IMR-90 (cell line): ENCODE measurements around the gene CSNK1G2. TPM values are rescaled to one million over a fixed set of nuclear protein-coding genes. Genes with fewer than 3 reads are reported as not detected.

Source experiments
- ATAC-seq: fragments of 200-7000 bp; cut with Tn5 transposase; 2 replicates; pipeline ENCODE4 v1.9.1; 2020; ENCODE audit warnings: low read depth, mild to moderate bottlenecking, moderate library complexity
- BruUV-seq: library from RNA; stranded (reverse); fragments of 400-500 nt; replicated peaks from 2 replicates; lab custom pipeline; 2021; lab: Mats Ljungman, UMichigan
- CTCF ChIA-PET: fragments of 300-600 bp; formaldehyde crosslinking; extraction: SDS; loops from one replicate; lab custom pipeline; 2021; ENCODE audit warnings: antibody characterized with exemption; lab: Yijun Ruan, JAX
- POLR2A ChIA-PET: fragments of 300-600 bp; sonication (Branson Sonifier 250); formaldehyde crosslinking; loops from one replicate; lab custom pipeline; 2022; ENCODE audit warnings: antibody characterized with exemption; ENCODE audit not compliant: unreplicated experiment; lab: Charles Lee
- DNase-seq: peaks from one replicate; pipeline ENCODE4 v3.0.0; 2013
- H2AFZ ChIP-seq: replicated peaks from 2 replicates; pipeline ENCODE3; 2013; ENCODE audit warnings: low read length, mild to moderate bottlenecking; ENCODE audit not compliant: poor library complexity
- H2AK5ac ChIP-seq: 2 replicates; pipeline ENCODE4 v1.6.1; 2013; ENCODE audit warnings: low read depth, low read length, inconsistent platforms
- H2AK9ac ChIP-seq: replicated peaks from 2 replicates; pipeline ENCODE3; 2013; ENCODE audit warnings: mild to moderate bottlenecking, low read depth, low read length, moderate library complexity; ENCODE audit not compliant: poor library complexity
- H2BK120ac ChIP-seq: 2 replicates; pipeline ENCODE4 v1.6.1; 2013; ENCODE audit warnings: low read depth, low read length, inconsistent platforms
- H2BK15ac ChIP-seq: 3 replicates; pipeline ENCODE4 v1.6.1; 2013; ENCODE audit warnings: low read depth, low read length, inconsistent platforms
- H2BK20ac ChIP-seq: 2 replicates; pipeline ENCODE4 v1.6.1; 2013; ENCODE audit warnings: low read depth, mild to moderate bottlenecking, inconsistent platforms, low read length, moderate library complexity
- H2BK5ac ChIP-seq: 2 replicates; pipeline ENCODE4 v1.6.1; 2013; ENCODE audit warnings: mild to moderate bottlenecking, low read depth, low read length, inconsistent platforms; ENCODE audit not compliant: poor library complexity, severe bottlenecking
- H3K14ac ChIP-seq: replicated peaks from 2 replicates; pipeline ENCODE4 v1.6.1; 2013; ENCODE audit warnings: low read depth, low read length, inconsistent platforms
- H3K18ac ChIP-seq: 2 replicates; pipeline ENCODE4 v1.6.1; 2013; ENCODE audit warnings: low read depth, low read length, control low read depth
- H3K23ac ChIP-seq: 2 replicates; pipeline ENCODE4 v1.6.1; 2013; ENCODE audit warnings: low read depth, low read length, inconsistent platforms
- H3K27ac ChIP-seq: 2 replicates; pipeline ENCODE4 v1.5.1; 2013; ENCODE audit warnings: mild to moderate bottlenecking, control low read depth, low read length; ENCODE audit not compliant: insufficient read depth
- H3K27me3 ChIP-seq: 2 replicates; pipeline ENCODE4 v1.6.1; 2013; ENCODE audit warnings: low read length; ENCODE audit not compliant: control insufficient read depth, insufficient read depth
- H3K36me3 ChIP-seq: 2 replicates; pipeline ENCODE4 v1.6.1; 2013; ENCODE audit warnings: low read length, mixed read lengths; ENCODE audit not compliant: control insufficient read depth, insufficient read depth
- H3K4ac ChIP-seq: 2 replicates; pipeline ENCODE4 v1.6.1; 2013; ENCODE audit warnings: low read depth, low read length, inconsistent platforms
- H3K4me1 ChIP-seq: 2 replicates; pipeline ENCODE4 v1.6.1; 2013; ENCODE audit warnings: low read length, mixed read lengths; ENCODE audit not compliant: control insufficient read depth, insufficient read depth
- H3K4me2 ChIP-seq: 2 replicates; pipeline ENCODE4 v1.6.1; 2013; ENCODE audit warnings: low read depth, mild to moderate bottlenecking, control low read depth, low read length, moderate library complexity
- H3K4me3 ChIP-seq: 2 replicates; pipeline ENCODE4 v1.5.1; 2013; ENCODE audit warnings: low read depth, mild to moderate bottlenecking, control low read depth, low read length, moderate library complexity; ENCODE audit not compliant: insufficient read depth
- H3K56ac ChIP-seq: 2 replicates; pipeline ENCODE4 v1.6.1; 2013; ENCODE audit warnings: low read length, inconsistent platforms; ENCODE audit not compliant: insufficient read depth; ENCODE audit errors: extremely low read depth
- H3K79me1 ChIP-seq, 2 experiments: 2 replicates each; pipeline ENCODE4 v1.6.1; 2013; ENCODE audit warnings: low read length in 2 of 2, inconsistent platforms in 1 of 2, low read depth in 1 of 2
- H3K9ac ChIP-seq: 2 replicates; pipeline ENCODE4 v1.6.1; 2013; ENCODE audit warnings: low read depth, low read length, control low read depth
- H3K9me1 ChIP-seq: 2 replicates; pipeline ENCODE4 v1.6.1; 2013; ENCODE audit warnings: low read length, inconsistent platforms; ENCODE audit not compliant: insufficient read depth
- H3K9me3 ChIP-seq: 2 replicates; pipeline ENCODE4 v1.6.1; 2013; ENCODE audit warnings: low read length; ENCODE audit not compliant: control insufficient read depth, insufficient read depth
- H4K20me1 ChIP-seq: 2 replicates; pipeline ENCODE4 v1.6.1; 2013; ENCODE audit warnings: low read length, inconsistent platforms; ENCODE audit not compliant: insufficient read depth
- H4K5ac ChIP-seq: 2 replicates; pipeline ENCODE4 v1.6.1; 2013; ENCODE audit warnings: mild to moderate bottlenecking, low read depth, low read length, control low read depth
- H4K8ac ChIP-seq, 2 experiments: 2 replicates each; pipeline ENCODE4 v1.6.1; 2013; ENCODE audit warnings: low read depth in 2 of 2, low read length in 2 of 2, control low read depth in 1 of 2, inconsistent platforms in 1 of 2
- H4K91ac ChIP-seq: 2 replicates; pipeline ENCODE4 v1.6.1; 2013; ENCODE audit warnings: low read depth, low read length, inconsistent platforms; ENCODE audit not compliant: insufficient read depth
- BHLHE40 ChIP-seq: fragments of 150-350 bp; IDR thresholded peaks from 2 replicates; pipeline ENCODE4 v1.6.1; 2016; ENCODE audit warnings: mild to moderate bottlenecking, low read depth, low read length
- CTCF ChIP-seq: conservative IDR thresholded peaks from 2 replicates; pipeline ENCODE4 v1.5.1; 2012; ENCODE audit warnings: mild to moderate bottlenecking, low read depth, low read length, improper control_type of control experiment
- ELK1 ChIP-seq: fragments of 150-350 bp; IDR thresholded peaks from 2 replicates; pipeline ENCODE4 v1.6.1; 2016; ENCODE audit warnings: low read depth, mild to moderate bottlenecking, low read length, moderate library complexity, borderline replicate concordance
- FOS ChIP-seq: fragments of 150-350 bp; IDR thresholded peaks from 2 replicates; pipeline ENCODE4 v1.6.1; 2016; ENCODE audit warnings: low read depth, low read length
- MAFK ChIP-seq: IDR thresholded peaks from 2 replicates; pipeline ENCODE4 v1.6.1; 2012; ENCODE audit warnings: low read depth, low read length, improper control_type of control experiment
- MAZ ChIP-seq: IDR thresholded peaks from 2 replicates; pipeline ENCODE4 v1.6.1; 2012; ENCODE audit warnings: low read depth, mild to moderate bottlenecking, low read length, improper control_type of control experiment, moderate library complexity, borderline replicate concordance
- MXI1 ChIP-seq: IDR thresholded peaks from 2 replicates; pipeline ENCODE4 v1.6.1; 2012; ENCODE audit warnings: low read depth, mild to moderate bottlenecking, low read length, moderate library complexity, borderline replicate concordance
- NFE2L2 ChIP-seq: fragments of 150-350 bp; IDR thresholded peaks from 2 replicates; pipeline ENCODE4 v1.6.1; 2016; ENCODE audit warnings: low read depth, mild to moderate bottlenecking, low read length
- POLR2A ChIP-seq: IDR thresholded peaks from 2 replicates; pipeline ENCODE4 v1.6.1; 2012; ENCODE audit warnings: mild to moderate bottlenecking, low read depth, low read length
- RAD21 ChIP-seq: IDR thresholded peaks from 2 replicates; pipeline ENCODE4 v1.6.1; 2012; ENCODE audit warnings: low read length, improper control_type of control experiment
- RFX5 ChIP-seq: IDR thresholded peaks from 2 replicates; pipeline ENCODE4 v1.8.0; 2012; ENCODE audit warnings: low read depth, mild to moderate bottlenecking, low read length, moderate library complexity
- SMC3 ChIP-seq: fragments of 150-350 bp; IDR thresholded peaks from 2 replicates; pipeline ENCODE4 v1.6.1; 2016; ENCODE audit warnings: low read depth, mild to moderate bottlenecking, antibody characterized with exemption, low read length, moderate library complexity
- USF2 ChIP-seq: fragments of 150-350 bp; IDR thresholded peaks from 2 replicates; pipeline ENCODE4 v1.6.1; 2017; ENCODE audit warnings: mild to moderate bottlenecking, antibody characterized with exemption, low read length, low read depth
- WGBS, 2 experiments: methylation state at CpG; one replicate each; pipeline versions ENCODE4 v1.1.5 to v1.1.7; 2013; ENCODE audit warnings: missing lambda C conversion rate in 2 of 2; ENCODE audit not compliant: insufficient read length in 1 of 2; ENCODE audit errors: extremely low coverage in 2 of 2; 5-methylcytosine and 5-hydroxymethylcytosine counted together
- dilution Hi-C: fragments of 300-500 bp; cut with HindIII; formaldehyde crosslinking; loops from one replicate; pipeline ENCODE4 v1.14.3; 2018; ENCODE audit warnings: low sequenced_read_pairs; ENCODE audit not compliant: unreplicated experiment
- in situ Hi-C: fragments of 300-500 bp; cut with MboI; formaldehyde crosslinking; loops from 3 replicates; pipeline ENCODE4 v1.14.3; 2019; ENCODE audit warnings: low sequenced_read_pairs, inconsistent platforms, mixed read lengths
- intact Hi-C: fragments of 100-400 bp; cut with micrococcal nuclease; formaldehyde crosslinking; loops from 2 replicates; pipeline ENCODE4 v1.10.0; 2022
- polyA plus RNA-seq, 3 experiments: library from polyadenylated mRNA; depleted of rRNA; stranded (reverse); fragments of >200 nt; gene quantifications; 2 replicates each; pipeline ENCODE4 v1.2.3, GENCODE V29; 2012; ENCODE audit warnings: low replicate concordance in 1 of 3
- total RNA-seq: library from RNA; depleted of rRNA; stranded (reverse); fragments of >200 nt; gene quantifications from 2 replicates; pipeline ENCODE4 v1.2.3, GENCODE V29; 2012

The CSNK1G2 gene
- total and polyA plus RNA-seq, 2 of the 4 experiments (the other 2 are of a cell fraction), result 38.0 to 96.3 TPM

GRCh38 chr19:2014731-2015607 lies 74.0 kb downstream of the CSNK1G2 start:
- Histone ChIP-seq H4K20me1 (peaks cover 13% of the 10 kb centered on the region), H3K4me1 (peaks cover 14% of the 10 kb centered on the region), H2AK9ac (peak overlapping the region; percentile 99), H4K91ac (peak overlapping the region; percentile 84; the same call in 1 of the 2 replicates), H3K4me3 (peak overlapping the region; percentile 100), H3K9me1 (no peaks in the 10 kb centered on the region), H3K4ac (peak overlapping the region; percentile 91), H4K5ac (peak overlapping the region; percentile 93), H3K9ac (peak overlapping the region; percentile 100), H2BK5ac (peak overlapping the region; percentile 56), H3K56ac (no peak overlapping the region), H3K27me3 (no peaks in the 10 kb centered on the region), H2BK120ac (no peak overlapping the region), H3K27ac (peak overlapping the region; percentile 92), H2AFZ (peak overlapping the region; percentile 88), H3K9me3 (no peaks in the 10 kb centered on the region), H2AK5ac (peak overlapping the region; percentile 90; the same call in 1 of the 2 replicates), H2BK15ac (no peak overlapping the region), H3K18ac (0 out of 2 replicates have a peak overlapping the region, but pooled peaks have one; percentile 65), H2BK20ac (no peak overlapping the region), H4K8ac (peak overlapping the region in 1 of 2 experiments; percentile 92; a peak in 1 of 4 replicates), H3K79me1 (peaks cover 3 to 53% of the 10 kb centered on the region in 2 experiments; a peak in 3 of 4 replicates), H3K14ac (peak overlapping the region; percentile 91; the same call in 1 of the 2 replicates), H3K23ac (peak overlapping the region; percentile 71; the same call in 1 of the 2 replicates), H3K4me2 (peak overlapping the region; percentile 84), H3K36me3 (peaks cover 5% of the 10 kb centered on the region)
- WGBS, 2 experiments, result 9% methylated on average over 30 of the region's 74 CpGs; no CpG with 5 or more reads in 1 of the 2 experiments
- no TSS peak for BruUV-seq
- ChIA-PET CTCF (no interaction called here), POLR2A (no interaction called here)
- in situ Hi-C loops, result no loop called here
- dilution Hi-C loops, result no loop called here
- DNase-seq (no peak), ATAC-seq (peak; percentile 59)
- intact Hi-C loops, result loop anchor here (5.0 kb wide), 1 partner anchor 137 kb away; the partner anchor contains the start of gene AP3D1
- TF ChIP-seq SMC3 (no peak), MAZ (no peak), POLR2A (no peak), MAFK (no peak), BHLHE40 (no peak), USF2 (no peak), NFE2L2 (no peak), FOS (no peak), RAD21 (no peak), ELK1 (no peak), RFX5 (no peak), CTCF (no peak), MXI1 (no peak)
